ENCODE results near the gene AFAP1L2. TPM values are rescaled to one million over a fixed set of nuclear protein-coding genes. Genes with fewer than 3 reads are reported as not detected.

The AFAP1L2 gene
- total and polyA plus RNA-seq, 2 experiments from 2014 or later = not detected

GRCh38 chr10:114418109-114418508, 13.8 kb upstream of the AFAP1L2 start:
- peaks cover 21% of the 10 kb centered on the region for H3K27me3 ChIP-seq (replicated peaks; ENCODE audit: insufficient read depth)
- H3K4me1 ChIP-seq (ENCODE audit: insufficient read depth) = no peaks in the 10 kb centered on the region
- H3K36me3 ChIP-seq (ENCODE audit: low read depth) = no peaks in the 10 kb centered on the region
- no peaks in the 10 kb centered on the region for H3F3A ChIP-seq (ENCODE audit: insufficient read depth)
- no peaks in the 10 kb centered on the region for H3K9me3 ChIP-seq (ENCODE audit: low read depth)
- no peak overlapping the region for H3K4me2 ChIP-seq (ENCODE audit: unreplicated experiment)
- H3K4me3 ChIP-seq = no peak overlapping the region
- no peak overlapping the region for H3K27ac ChIP-seq
- H3K9me2 ChIP-seq (ENCODE audit: insufficient read depth) = no peaks in the 10 kb centered on the region
- DNase-seq = no peak
- TF ChIP-seq EZH2phosphoT487 (IDR thresholded peaks at IDR 0.05; ENCODE audit: insufficient read depth, low read depth) (no peak), EZH2 (IDR thresholded peaks at IDR 0.05; ENCODE audit: insufficient read depth, poor library complexity, severe bottlenecking) (no peak)
- no peaks in the 10 kb centered on the region for H4K20me1 ChIP-seq (ENCODE audit: insufficient read depth)
- in situ Hi-C loops (cut with MboI) = no loop called here
- H2AFZ ChIP-seq = no peak overlapping the region
- WGBS, 2 experiments (ENCODE audit: low coverage in 1 of 2, low lambda C conversion rate in 2 of 2, missing lambda C conversion rate in 2 of 2) = 44 to 56% methylated on average over 1 of the region's 1 CpG
- no peaks in the 10 kb centered on the region for H3K79me2 ChIP-seq (ENCODE audit: insufficient read depth)
- H3K9ac ChIP-seq = no peak overlapping the region

- H3K4me2 ChIP-seq (ENCODE audit: unreplicated experiment) = no peak overlapping the region
- in situ Hi-C loops (cut with MboI) = no loop called here
Observed at GRCh38 chr10:114412907-114413797, 8.8 kb upstream of the AFAP1L2 start.

GRCh38 chr10:114408968-114409444, 4.7 kb upstream of the AFAP1L2 start:
- no peak overlapping the region for H3K4me2 ChIP-seq (ENCODE audit: unreplicated experiment)
- H4K20me1 ChIP-seq (ENCODE audit: insufficient read depth) = no peaks in the 10 kb centered on the region
- in situ Hi-C loops (cut with MboI) = no loop called here
- no peaks in the 10 kb centered on the region for H3K9me3 ChIP-seq (ENCODE audit: low read depth)
- H3F3A ChIP-seq (ENCODE audit: insufficient read depth) = no peaks in the 10 kb centered on the region
- H3K79me2 ChIP-seq (ENCODE audit: insufficient read depth) = no peaks in the 10 kb centered on the region
- DNase-seq = no peak
- no peak overlapping the region for H3K9ac ChIP-seq
- H3K27ac ChIP-seq = no peak overlapping the region
- no peak for TF ChIP-seq EZH2phosphoT487 (IDR thresholded peaks at IDR 0.05; ENCODE audit: insufficient read depth, low read depth)
- TF ChIP-seq EZH2 (IDR thresholded peaks at IDR 0.05; ENCODE audit: insufficient read depth, poor library complexity, severe bottlenecking) = no peak
- H2AFZ ChIP-seq = no peak overlapping the region
- no peak overlapping the region for H3K4me3 ChIP-seq
- no peaks in the 10 kb centered on the region for H3K9me2 ChIP-seq (ENCODE audit: insufficient read depth)
- no peaks in the 10 kb centered on the region for H3K4me1 ChIP-seq (ENCODE audit: insufficient read depth)
- H3K27me3 ChIP-seq (replicated peaks; ENCODE audit: insufficient read depth) = peaks cover 23% of the 10 kb centered on the region
- H3K36me3 ChIP-seq (ENCODE audit: low read depth) = no peaks in the 10 kb centered on the region
- WGBS, 2 experiments (ENCODE audit: low coverage in 1 of 2, low lambda C conversion rate in 2 of 2, missing lambda C conversion rate in 2 of 2) = 68 to 73% methylated on average over 5 of the region's 5 CpGs

More at GRCh38 chr10:114412907-114413797, 8.8 kb upstream of the AFAP1L2 start:
- Histone ChIP-seq H2AFZ (no peak overlapping the region), H3K9me3 (ENCODE audit: low read depth) (no peaks in the 10 kb centered on the region), H3K79me2 (ENCODE audit: insufficient read depth) (no peaks in the 10 kb centered on the region), H3K9me2 (ENCODE audit: insufficient read depth) (no peaks in the 10 kb centered on the region), H3F3A (ENCODE audit: insufficient read depth) (no peaks in the 10 kb centered on the region), H3K4me3 (no peak overlapping the region), H3K27me3 (replicated peaks; ENCODE audit: insufficient read depth) (peaks cover 5% of the 10 kb centered on the region; the same call in 1 of the 2 replicates), H4K20me1 (ENCODE audit: insufficient read depth) (no peaks in the 10 kb centered on the region), H3K4me1 (ENCODE audit: insufficient read depth) (no peaks in the 10 kb centered on the region), H3K36me3 (ENCODE audit: low read depth) (no peaks in the 10 kb centered on the region), H3K9ac (no peak overlapping the region), H3K27ac (no peak overlapping the region)
- no peak for TF ChIP-seq EZH2phosphoT487 (IDR thresholded peaks at IDR 0.05; ENCODE audit: insufficient read depth, low read depth)
- no peak for TF ChIP-seq EZH2 (IDR thresholded peaks at IDR 0.05; ENCODE audit: insufficient read depth, poor library complexity, severe bottlenecking)
- WGBS, 2 experiments (ENCODE audit: low coverage in 1 of 2, low lambda C conversion rate in 2 of 2, missing lambda C conversion rate in 2 of 2) = 31 to 44% methylated on average over 9 of the region's 9 CpGs
- DNase-seq = peak; percentile 21

- H3K36me3 ChIP-seq (ENCODE audit: low read depth) = no peaks in the 10 kb centered on the region
- peaks cover 29% of the 10 kb centered on the region for H3K27me3 ChIP-seq (replicated peaks; ENCODE audit: insufficient read depth)
- H3K9ac ChIP-seq = no peak overlapping the region
- in situ Hi-C loops (cut with MboI) = no loop called here
- H3K9me3 ChIP-seq (ENCODE audit: low read depth) = no peaks in the 10 kb centered on the region
- H3K4me2 ChIP-seq (ENCODE audit: unreplicated experiment) = no peak overlapping the region
- H3K4me3 ChIP-seq = no peak overlapping the region
- no peaks in the 10 kb centered on the region for H4K20me1 ChIP-seq (ENCODE audit: insufficient read depth)
- no peaks in the 10 kb centered on the region for H3K9me2 ChIP-seq (ENCODE audit: insufficient read depth)
- H3K27ac ChIP-seq = no peak overlapping the region
- H2AFZ ChIP-seq = no peak overlapping the region
- no peak for DNase-seq
- H3F3A ChIP-seq (ENCODE audit: insufficient read depth) = no peaks in the 10 kb centered on the region
- H3K79me2 ChIP-seq (ENCODE audit: insufficient read depth) = no peaks in the 10 kb centered on the region
- TF ChIP-seq EZH2phosphoT487 (IDR thresholded peaks at IDR 0.05; ENCODE audit: insufficient read depth, low read depth) (no peak), EZH2 (IDR thresholded peaks at IDR 0.05; ENCODE audit: insufficient read depth, poor library complexity, severe bottlenecking) (no peak)
- 57 to 63% methylated on average over 11 to 12 of the region's 12 CpGs for WGBS, 2 experiments (ENCODE audit: low coverage in 1 of 2, low lambda C conversion rate in 2 of 2, missing lambda C conversion rate in 2 of 2)
- H3K4me1 ChIP-seq (ENCODE audit: insufficient read depth) = no peaks in the 10 kb centered on the region
Observed at GRCh38 chr10:114408112-114408967, 4.0 kb upstream of the AFAP1L2 start.
